Measurements from ENCODE around the gene FUT4. TPM values are rescaled to one million over a fixed set of nuclear protein-coding genes. Genes with fewer than 3 reads are reported as not detected.

Gene FUT4
- total and polyA plus RNA-seq, 2 experiments from 2014 or later: 2.0 to 7.9 TPM

DNA sequence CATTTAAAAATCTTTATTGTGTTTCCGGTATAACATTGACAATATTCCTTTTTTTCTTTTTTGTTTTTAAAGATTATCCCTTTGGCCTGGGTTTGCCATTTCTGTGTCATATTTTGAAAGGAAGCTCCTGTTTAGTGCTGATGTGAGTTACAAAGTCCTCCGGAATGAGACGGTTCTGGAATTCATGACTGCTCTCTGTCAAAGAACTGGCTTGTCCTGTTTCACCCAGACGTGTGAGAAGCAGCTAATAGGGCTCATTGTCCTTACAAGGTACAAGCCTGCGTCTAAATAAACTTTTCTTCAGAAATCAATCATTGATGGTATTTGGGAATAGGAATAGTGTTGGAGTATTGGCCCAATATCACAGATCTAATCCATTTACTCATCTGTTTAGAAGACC, 43.3 kb downstream of the FUT4 start:
- in situ Hi-C loops (cut with MboI): no loop called here
- Histone ChIP-seq H3K4me2 (ENCODE audit: unreplicated experiment) (no peak overlapping the region), H3K27me3 (replicated peaks; ENCODE audit: insufficient read depth) (no peaks in the 10 kb centered on the region), H3K79me2 (ENCODE audit: insufficient read depth) (no peaks in the 10 kb centered on the region), H3K9me3 (ENCODE audit: low read depth) (no peaks in the 10 kb centered on the region), H2AFZ (no peak overlapping the region), H3F3A (ENCODE audit: insufficient read depth) (no peaks in the 10 kb centered on the region), H3K27ac (no peak overlapping the region), H4K20me1 (ENCODE audit: insufficient read depth) (no peaks in the 10 kb centered on the region), H3K4me1 (ENCODE audit: insufficient read depth) (no peaks in the 10 kb centered on the region), H3K36me3 (ENCODE audit: low read depth) (no peaks in the 10 kb centered on the region), H3K4me3 (no peak overlapping the region), H3K9ac (no peak overlapping the region), H3K9me2 (ENCODE audit: insufficient read depth) (no peaks in the 10 kb centered on the region)
- no peak for DNase-seq
- TF ChIP-seq EZH2phosphoT487 (IDR thresholded peaks at IDR 0.05; ENCODE audit: insufficient read depth, low read depth) (no peak), EZH2 (IDR thresholded peaks at IDR 0.05; ENCODE audit: insufficient read depth, poor library complexity, severe bottlenecking) (no peak)
- WGBS, 2 experiments (ENCODE audit: low coverage in 1 of 2, low lambda C conversion rate in 2 of 2, missing lambda C conversion rate in 2 of 2): 95 to 99% methylated on average over 5 of the region's 5 CpGs

DNA sequence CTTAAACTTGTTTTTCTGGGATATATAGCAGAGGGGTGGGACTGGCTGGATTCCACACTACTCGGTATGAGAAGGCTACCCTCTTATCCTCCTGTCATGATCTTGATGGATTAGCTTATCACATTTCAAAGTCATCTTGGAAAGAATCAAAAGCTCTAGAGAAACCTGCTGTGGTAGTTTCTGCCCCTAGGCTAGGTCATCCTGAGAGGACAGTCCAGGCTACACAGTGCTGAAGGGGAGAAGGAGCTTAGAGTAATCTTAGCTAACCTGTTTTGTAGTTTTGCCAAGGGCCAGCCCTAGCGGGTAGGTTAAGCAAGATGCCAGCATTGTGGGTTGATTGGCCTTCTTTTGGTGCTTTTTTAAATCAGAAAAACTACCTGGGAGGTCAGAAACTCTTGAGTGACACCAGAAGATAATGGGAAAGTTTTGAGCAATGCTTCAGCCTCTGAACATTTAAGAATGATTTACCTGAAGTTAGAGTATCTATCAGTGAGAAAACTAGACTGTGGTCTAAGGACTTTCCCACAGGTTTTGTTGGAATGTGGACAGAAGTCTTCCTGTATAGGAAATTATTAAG, 44.7 kb downstream of the FUT4 start:
- in situ Hi-C loops (cut with MboI): no loop called here
- no peaks in the 10 kb centered on the region for H3K79me2 ChIP-seq (ENCODE audit: insufficient read depth)
- H3K4me1 ChIP-seq (ENCODE audit: insufficient read depth): no peaks in the 10 kb centered on the region
- H3K4me2 ChIP-seq (ENCODE audit: unreplicated experiment): no peak overlapping the region
- H3K27me3 ChIP-seq (replicated peaks; ENCODE audit: insufficient read depth): no peaks in the 10 kb centered on the region
- no peak overlapping the region for H3K9ac ChIP-seq
- H3K9me3 ChIP-seq (ENCODE audit: low read depth): no peaks in the 10 kb centered on the region
- no peak for TF ChIP-seq EZH2phosphoT487 (IDR thresholded peaks at IDR 0.05; ENCODE audit: insufficient read depth, low read depth)
- TF ChIP-seq EZH2 (IDR thresholded peaks at IDR 0.05; ENCODE audit: insufficient read depth, poor library complexity, severe bottlenecking): no peak
- H3F3A ChIP-seq (ENCODE audit: insufficient read depth): no peaks in the 10 kb centered on the region
- DNase-seq: no peak
- WGBS, 2 experiments (ENCODE audit: low coverage in 1 of 2, low lambda C conversion rate in 2 of 2, missing lambda C conversion rate in 2 of 2): 38 to 51% methylated on average over 2 of the region's 2 CpGs
- no peaks in the 10 kb centered on the region for H4K20me1 ChIP-seq (ENCODE audit: insufficient read depth)
- no peaks in the 10 kb centered on the region for H3K9me2 ChIP-seq (ENCODE audit: insufficient read depth)
- no peak overlapping the region for H3K4me3 ChIP-seq
- H2AFZ ChIP-seq: no peak overlapping the region
- H3K27ac ChIP-seq: no peak overlapping the region
- H3K36me3 ChIP-seq (ENCODE audit: low read depth): no peaks in the 10 kb centered on the region

DNA sequence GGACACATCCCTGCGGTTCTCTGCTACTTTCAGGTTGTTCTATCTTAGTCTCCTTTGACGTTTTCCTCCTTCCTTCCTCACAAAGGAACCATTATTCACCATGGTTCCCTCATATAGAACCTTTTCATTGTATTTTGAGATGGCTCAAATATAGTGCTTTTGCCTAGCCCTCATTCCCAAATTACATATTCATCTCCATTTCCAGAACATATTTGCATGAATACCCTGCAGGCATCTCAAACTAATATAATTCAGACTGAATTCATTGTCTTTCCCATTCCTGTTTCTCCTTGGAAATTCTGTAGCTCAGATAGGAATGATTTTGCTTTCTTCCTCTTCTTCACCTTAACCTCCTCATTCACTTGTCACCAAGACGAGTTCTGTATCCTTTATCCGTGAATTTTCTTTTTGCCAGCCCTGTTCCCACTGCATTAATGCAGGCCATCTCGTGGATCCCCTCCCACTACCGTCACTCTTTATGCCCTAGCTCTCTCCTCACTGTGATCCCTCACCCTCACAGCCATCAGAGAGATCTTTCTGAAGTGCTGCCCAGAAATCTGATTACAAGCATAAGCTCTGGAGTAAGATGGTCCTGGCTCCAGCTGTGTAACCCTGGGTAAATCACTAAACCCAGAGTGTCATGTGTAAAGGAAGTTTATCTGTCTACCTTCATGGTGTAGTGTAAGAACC, 46.8 kb downstream of the FUT4 start:
- WGBS, 2 experiments (ENCODE audit: low coverage in 1 of 2, low lambda C conversion rate in 2 of 2, missing lambda C conversion rate in 2 of 2): 67% methylated on average over 6 of the region's 6 CpGs
- Histone ChIP-seq H4K20me1 (ENCODE audit: insufficient read depth) (no peaks in the 10 kb centered on the region), H3K4me3 (no peak overlapping the region), H3K27ac (no peak overlapping the region), H3K9ac (no peak overlapping the region), H3K4me1 (ENCODE audit: insufficient read depth) (no peaks in the 10 kb centered on the region), H3K36me3 (ENCODE audit: low read depth) (no peaks in the 10 kb centered on the region; the same call in 1 of the 2 replicates), H3K9me3 (ENCODE audit: low read depth) (no peaks in the 10 kb centered on the region), H3K9me2 (ENCODE audit: insufficient read depth) (no peaks in the 10 kb centered on the region), H2AFZ (no peak overlapping the region), H3K4me2 (ENCODE audit: unreplicated experiment) (no peak overlapping the region), H3F3A (ENCODE audit: insufficient read depth) (no peaks in the 10 kb centered on the region), H3K27me3 (replicated peaks; ENCODE audit: insufficient read depth) (no peaks in the 10 kb centered on the region), H3K79me2 (ENCODE audit: insufficient read depth) (no peaks in the 10 kb centered on the region)
- DNase-seq: no peak
- in situ Hi-C loops (cut with MboI): no loop called here
- TF ChIP-seq EZH2 (IDR thresholded peaks at IDR 0.05; ENCODE audit: insufficient read depth, poor library complexity, severe bottlenecking): no peak
- TF ChIP-seq EZH2phosphoT487 (IDR thresholded peaks at IDR 0.05; ENCODE audit: insufficient read depth, low read depth): no peak

DNA sequence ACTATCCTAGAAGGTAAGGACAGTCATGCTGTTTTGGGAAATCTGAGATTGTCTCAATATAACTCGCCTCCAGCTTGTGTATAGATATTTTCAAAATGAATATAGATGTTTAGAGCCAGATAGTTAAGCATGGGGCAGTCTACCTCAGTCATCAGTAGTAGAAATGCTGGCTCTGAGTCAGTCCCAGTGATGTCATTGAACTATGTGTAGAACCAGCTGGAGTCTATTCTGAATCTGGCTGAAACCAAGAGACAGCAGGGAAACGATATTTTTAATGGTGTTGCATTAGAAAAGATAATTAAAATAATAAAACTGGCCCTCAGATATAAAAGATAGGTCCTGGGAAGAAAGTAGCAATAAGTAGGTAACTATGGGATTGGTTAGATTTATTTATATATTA, 49.3 kb downstream of the FUT4 start:
- Histone ChIP-seq H3K9ac (no peak overlapping the region), H3K9me3 (ENCODE audit: low read depth) (no peaks in the 10 kb centered on the region), H2AFZ (no peak overlapping the region), H3K27me3 (replicated peaks; ENCODE audit: insufficient read depth) (no peaks in the 10 kb centered on the region), H3K27ac (no peak overlapping the region), H3K4me2 (ENCODE audit: unreplicated experiment) (no peak overlapping the region), H3K79me2 (ENCODE audit: insufficient read depth) (no peaks in the 10 kb centered on the region), H3K36me3 (ENCODE audit: low read depth) (no peaks in the 10 kb centered on the region; the same call in 1 of the 2 replicates), H3K9me2 (ENCODE audit: insufficient read depth) (no peaks in the 10 kb centered on the region), H3K4me3 (no peak overlapping the region), H3F3A (ENCODE audit: insufficient read depth) (no peaks in the 10 kb centered on the region), H4K20me1 (ENCODE audit: insufficient read depth) (no peaks in the 10 kb centered on the region), H3K4me1 (ENCODE audit: insufficient read depth) (no peaks in the 10 kb centered on the region)
- in situ Hi-C loops (cut with MboI): no loop called here
- WGBS, 2 experiments (ENCODE audit: low coverage in 1 of 2, low lambda C conversion rate in 2 of 2, missing lambda C conversion rate in 2 of 2): 30 to 43% methylated on average over 2 of the region's 2 CpGs
- DNase-seq: peak; percentile 80
- TF ChIP-seq EZH2phosphoT487 (IDR thresholded peaks at IDR 0.05; ENCODE audit: insufficient read depth, low read depth) (no peak), EZH2 (IDR thresholded peaks at IDR 0.05; ENCODE audit: insufficient read depth, poor library complexity, severe bottlenecking) (no peak)
